NCI-H510A treated with DMSO at 0.1 percent for 48 hours (cell line): Measurements from ENCODE around the gene PTPRN.
"Not testable (repeated sequence)": the region's sequence is repeated elsewhere in the genome, so short reads cannot be mapped to it uniquely, and the experiment has no call there.

ENCODE experiments used
- DNase-seq: peaks from one replicate; lab custom pipeline; 2025; lab: John Stamatoyannopoulos, UW

The PTPRN gene

GRCh38 chr2:219287580-219288265 is 21.5 kb downstream of the PTPRN start:
- DNase-seq, result no peak

- DNase-seq, result not testable (repeated sequence)
These were observed 22.1 kb downstream of the PTPRN start for GRCh38 chr2:219287116-219287440.

- no peak for DNase-seq
These were observed 22.6 kb downstream of the PTPRN start for GRCh38 chr2:219286436-219287115.

- DNase-seq, result no peak
These were observed 23.2 kb downstream of the PTPRN start for GRCh38 chr2:219285894-219286425.

- DNase-seq, result no peak
These were observed 23.8 kb downstream of the PTPRN start for GRCh38 chr2:219285373-219285735.

- DNase-seq, result no peak
These were observed 24.5 kb downstream of the PTPRN start for GRCh38 chr2:219284501-219285372.

GRCh38 chr2:219282943-219283581 is 26.1 kb downstream of the PTPRN start:
- no peak for DNase-seq

- DNase-seq, result no peak
These were observed 26.8 kb downstream of the PTPRN start for GRCh38 chr2:219282375-219282774.

GRCh38 chr2:219281588-219281987 is 27.6 kb downstream of the PTPRN start:
- DNase-seq, result no peak

- no peak for DNase-seq
These were observed 28.6 kb downstream of the PTPRN start for GRCh38 chr2:219280651-219281050.

- no peak for DNase-seq
These were observed 29.2 kb downstream of the PTPRN start for GRCh38 chr2:219279916-219280516.

GRCh38 chr2:219279151-219279915 is 29.9 kb downstream of the PTPRN start, which contains the start of gene DNAJB2:
Gene DNAJB2, plus strand, starts transcription at chr2:219279366. Its CDS starts 468 bp downstream, at chr2:219279834.
- DNase-seq, result peak; percentile 96

GRCh38 chr2:219278655-219279150 is 30.5 kb downstream of the PTPRN start:
- DNase-seq, result no peak

GRCh38 chr2:219277703-219278654 is 31.2 kb downstream of the PTPRN start:
- DNase-seq, result peak; percentile 91

- no peak for DNase-seq
These were observed 34.8 kb downstream of the PTPRN start for GRCh38 chr2:219274361-219274921.

GRCh38 chr2:219273937-219274336 is 35.3 kb downstream of the PTPRN start:
- no peak for DNase-seq

- DNase-seq, result no peak
These were observed 36.2 kb downstream of the PTPRN start for GRCh38 chr2:219272995-219273394.

GRCh38 chr2:219272356-219272755 is 36.8 kb downstream of the PTPRN start:
- no peak for DNase-seq

- no peak for DNase-seq
These were observed 38.2 kb downstream of the PTPRN start for GRCh38 chr2:219271021-219271420.
